Measurements from ENCODE around the gene TRAK2.

GRCh38 chr2:201432621-201433393 is 18.5 kb downstream of the TRAK2 start:
- no peak for TF ChIP-seq EZH2 (IDR thresholded peaks at IDR 0.05; ENCODE audit: borderline replicate concordance, low read length)
- TF ChIP-seq, protein P1, sequence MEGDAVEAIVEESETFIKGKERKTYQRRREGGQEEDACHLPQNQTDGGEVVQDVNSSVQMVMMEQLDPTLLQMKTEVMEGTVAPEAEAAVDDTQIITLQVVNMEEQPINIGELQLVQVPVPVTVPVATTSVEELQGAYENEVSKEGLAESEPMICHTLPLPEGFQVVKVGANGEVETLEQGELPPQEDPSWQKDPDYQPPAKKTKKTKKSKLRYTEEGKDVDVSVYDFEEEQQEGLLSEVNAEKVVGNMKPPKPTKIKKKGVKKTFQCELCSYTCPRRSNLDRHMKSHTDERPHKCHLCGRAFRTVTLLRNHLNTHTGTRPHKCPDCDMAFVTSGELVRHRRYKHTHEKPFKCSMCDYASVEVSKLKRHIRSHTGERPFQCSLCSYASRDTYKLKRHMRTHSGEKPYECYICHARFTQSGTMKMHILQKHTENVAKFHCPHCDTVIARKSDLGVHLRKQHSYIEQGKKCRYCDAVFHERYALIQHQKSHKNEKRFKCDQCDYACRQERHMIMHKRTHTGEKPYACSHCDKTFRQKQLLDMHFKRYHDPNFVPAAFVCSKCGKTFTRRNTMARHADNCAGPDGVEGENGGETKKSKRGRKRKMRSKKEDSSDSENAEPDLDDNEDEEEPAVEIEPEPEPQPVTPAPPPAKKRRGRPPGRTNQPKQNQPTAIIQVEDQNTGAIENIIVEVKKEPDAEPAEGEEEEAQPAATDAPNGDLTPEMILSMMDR (conservative IDR thresholded peaks at IDR 0.05 in 1 of 2, IDR thresholded peaks at IDR 0.05 in 1 of 2; ENCODE audit: extremely low read depth in 1 of 2, insufficient read depth in 1 of 2, low read depth in 1 of 2, low read length in 2 of 2), result no peak

Data from mammary epithelial cell (primary cell).